NCI-H128 (cell line): ENCODE measurements around the gene MAST3.

Experiments used
- DNase-seq: peaks from one replicate; lab custom pipeline; 2025; ENCODE audit not compliant: unreplicated experiment; lab: John Stamatoyannopoulos, UW

Gene MAST3

GRCh38 chr19:18110609-18111232, 13.1 kb downstream of the MAST3 start:
- no peak for DNase-seq

DNA sequence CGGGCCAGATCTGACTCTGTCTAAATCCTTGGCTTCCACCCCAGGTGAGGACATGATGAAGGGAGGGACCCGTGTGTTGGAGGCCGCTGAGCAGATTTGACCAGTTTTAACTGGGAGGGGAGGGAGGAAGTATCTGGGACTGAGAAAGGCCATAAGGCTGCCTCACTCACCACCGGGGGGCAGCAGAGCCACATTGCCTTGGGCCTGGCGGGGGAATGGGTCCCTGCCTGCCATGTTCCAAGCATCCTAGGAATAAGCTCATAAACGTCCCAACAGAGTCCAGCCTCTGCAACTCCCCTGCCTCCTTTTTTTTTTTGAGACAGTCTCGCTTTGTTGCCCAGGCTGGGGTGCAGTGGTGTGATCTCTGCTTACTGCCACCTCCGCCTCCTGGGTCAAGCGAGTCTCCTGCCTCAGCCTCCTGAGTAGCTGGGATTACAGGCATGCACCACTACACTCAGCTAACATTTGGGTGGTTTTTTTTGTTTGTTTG, 15.5 kb downstream of the MAST3 start:
- DNase-seq: peak; percentile 60

- no peak for DNase-seq
Measured at GRCh38 chr19:18113827-18114226, 16.2 kb downstream of the MAST3 start.

GRCh38 chr19:18114483-18114882, 16.9 kb downstream of the MAST3 start:
- no peak for DNase-seq

GRCh38 chr19:18117364-18117691, 19.8 kb downstream of the MAST3 start:
- DNase-seq: no peak

DNA sequence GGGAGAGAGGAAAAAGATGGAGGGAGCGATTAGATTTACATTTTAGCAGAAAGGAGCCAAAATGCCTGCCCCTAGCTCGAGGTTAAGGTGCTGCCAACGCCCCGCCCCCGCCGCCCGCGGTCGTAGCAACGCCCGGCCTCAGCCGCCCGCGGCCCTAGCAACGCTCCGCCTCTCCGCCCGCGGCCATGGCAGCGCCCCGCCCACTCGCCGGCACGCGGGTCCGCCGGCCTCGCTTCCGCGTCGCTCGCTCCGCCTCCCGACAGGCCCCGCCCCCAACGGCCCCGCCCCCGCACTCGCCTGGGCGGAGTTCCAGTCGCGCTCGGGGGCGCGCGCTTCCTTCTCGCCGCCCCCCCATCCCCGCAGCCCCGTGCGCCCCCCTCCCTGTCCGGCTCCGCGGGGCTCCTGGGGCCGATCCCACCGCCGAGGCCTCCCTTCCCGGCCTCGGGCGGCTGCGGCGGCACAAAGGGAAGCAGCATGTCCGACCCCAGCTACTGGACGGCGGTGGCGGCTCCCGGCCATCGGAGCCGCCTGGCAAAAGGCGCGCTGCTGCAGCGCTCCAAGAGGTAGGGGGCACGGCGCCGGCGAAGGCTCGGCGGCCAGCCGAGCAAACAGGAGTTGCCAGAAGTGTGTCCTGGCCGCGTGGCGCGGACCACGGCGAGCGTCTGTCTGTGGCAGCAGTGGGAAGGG, 20.3 kb downstream of the MAST3 start:
- DNase-seq: peak; percentile 79

- no peak for DNase-seq
Measured at GRCh38 chr19:18118420-18119012, 20.9 kb downstream of the MAST3 start.

- DNase-seq: no peak
Measured at GRCh38 chr19:18119013-18119716, 21.6 kb downstream of the MAST3 start.

DNA sequence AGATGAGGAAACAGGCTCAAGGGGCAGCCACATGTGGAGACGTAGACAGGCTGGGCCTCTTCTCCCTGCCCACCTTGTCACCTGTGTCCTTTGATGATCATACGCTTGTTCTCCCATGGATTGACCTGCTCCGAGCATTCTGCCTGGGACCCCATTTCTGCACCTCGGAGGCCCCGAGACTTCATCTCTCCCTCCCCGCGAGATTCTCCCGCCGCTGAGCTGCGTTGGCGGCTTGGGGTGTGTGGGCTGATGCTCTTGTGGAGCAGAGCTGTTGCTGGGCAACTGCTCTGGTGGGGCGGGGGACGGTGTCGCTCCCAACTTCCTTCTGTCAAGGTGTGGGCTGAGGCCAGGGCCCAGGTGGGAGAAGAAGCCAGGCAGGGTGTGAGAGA, 22.1 kb downstream of the MAST3 start:
- no peak for DNase-seq

DNA sequence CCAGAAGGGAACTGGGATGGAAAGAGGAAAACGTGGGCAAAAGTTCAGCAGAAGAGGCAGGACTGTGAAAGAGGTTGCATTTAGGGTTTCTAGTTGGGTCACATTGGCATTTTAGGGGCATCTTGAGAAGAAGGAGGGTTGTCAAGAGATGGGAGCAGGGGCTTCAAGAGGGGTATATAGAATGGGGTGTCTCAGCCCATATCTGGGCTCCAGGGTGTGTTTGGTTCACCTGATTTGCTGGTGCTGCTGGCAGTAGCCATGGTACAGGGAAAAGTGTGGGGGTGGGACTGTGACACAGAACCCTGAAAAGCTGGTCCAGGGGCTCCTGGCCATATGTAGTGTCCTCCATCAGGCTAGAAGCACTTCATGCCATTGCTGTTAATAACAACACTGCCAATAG, 22.5 kb downstream of the MAST3 start:
- no peak for DNase-seq

DNA sequence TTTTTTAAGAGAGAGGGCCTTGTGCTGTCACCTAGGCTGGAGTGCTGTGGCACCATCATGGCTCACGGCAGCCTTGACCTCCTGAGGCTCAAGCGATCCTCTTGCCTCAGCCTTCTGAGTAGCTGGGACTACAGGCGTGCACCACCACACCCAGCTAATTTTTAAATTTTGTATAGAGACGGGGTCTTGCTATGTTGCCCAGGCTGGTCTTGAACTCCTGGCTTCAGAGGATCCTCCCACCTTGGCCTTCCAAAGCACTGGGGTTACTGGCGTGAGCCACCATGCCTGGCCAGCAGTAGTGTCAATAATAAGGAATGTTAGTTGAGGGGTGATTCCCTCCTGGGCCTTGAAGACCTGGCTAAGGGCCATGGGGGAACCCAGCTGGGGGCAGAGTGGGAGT, 23.6 kb downstream of the MAST3 start:
- no peak for DNase-seq

GRCh38 chr19:18122424-18122823, 24.8 kb downstream of the MAST3 start:
- no peak for DNase-seq

DNA sequence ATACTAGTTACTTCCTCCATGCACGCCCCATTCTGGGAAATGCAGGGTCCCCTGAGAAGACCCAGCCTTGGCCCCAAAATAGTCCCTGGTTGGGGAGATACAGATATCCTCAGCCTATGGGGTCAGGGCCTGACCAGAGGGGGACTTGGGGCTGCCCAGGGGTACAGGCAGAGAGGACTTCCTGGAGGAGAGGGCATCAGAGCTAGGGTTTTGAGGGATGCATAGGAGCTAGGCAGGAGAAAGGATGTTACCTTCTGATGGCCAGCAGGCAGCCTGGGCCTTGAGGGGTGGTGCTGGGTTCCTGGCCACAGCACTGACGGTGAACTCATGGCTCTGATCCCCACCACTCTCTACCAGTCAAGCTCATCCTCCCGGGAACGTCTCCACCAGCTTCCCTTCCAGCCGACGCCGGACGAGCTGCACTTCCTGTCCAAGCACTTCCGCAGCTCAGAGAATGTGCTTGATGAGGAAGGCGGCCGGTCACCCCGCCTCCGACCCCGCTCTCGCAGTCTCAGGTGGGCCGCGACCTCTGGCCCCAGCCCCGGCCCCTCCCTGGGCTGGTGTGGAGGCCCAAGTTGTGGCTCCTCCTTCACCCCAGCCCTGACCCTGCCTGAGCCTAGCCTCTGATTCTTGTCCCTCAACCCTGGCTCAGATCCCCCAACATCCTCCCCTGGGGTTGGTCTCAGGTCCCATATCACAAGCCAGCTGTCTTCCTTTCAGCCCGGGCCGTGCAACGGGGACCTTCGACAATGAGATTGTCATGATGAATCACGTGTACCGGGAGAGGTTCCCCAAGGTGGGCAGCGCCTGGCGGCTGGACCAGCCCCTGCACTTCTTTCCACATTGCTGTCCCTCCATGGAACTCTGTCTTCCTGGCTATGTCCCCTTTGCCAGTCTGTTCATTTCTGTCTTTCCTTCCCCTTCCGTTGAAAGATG, 25.6 kb downstream of the MAST3 start:
- no peak for DNase-seq

DNA sequence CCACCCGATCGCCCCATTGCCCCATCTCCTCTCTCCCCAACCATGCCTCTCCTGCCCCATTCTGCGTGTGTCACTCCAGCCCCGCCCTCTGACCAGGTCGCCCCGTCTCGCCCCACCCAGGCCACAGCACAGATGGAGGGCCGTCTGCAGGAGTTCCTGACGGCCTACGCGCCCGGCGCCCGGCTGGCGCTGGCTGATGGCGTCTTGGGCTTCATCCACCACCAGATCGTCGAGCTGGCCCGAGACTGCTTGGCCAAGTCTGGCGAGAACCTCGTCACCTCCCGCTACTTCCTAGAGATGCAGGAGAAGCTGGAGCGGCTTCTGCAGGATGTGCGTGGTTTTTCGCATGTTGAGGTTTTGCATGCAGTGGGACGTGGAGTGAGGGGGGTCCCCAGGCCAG, 26.2 kb downstream of the MAST3 start:
- no peak for DNase-seq

DNA sequence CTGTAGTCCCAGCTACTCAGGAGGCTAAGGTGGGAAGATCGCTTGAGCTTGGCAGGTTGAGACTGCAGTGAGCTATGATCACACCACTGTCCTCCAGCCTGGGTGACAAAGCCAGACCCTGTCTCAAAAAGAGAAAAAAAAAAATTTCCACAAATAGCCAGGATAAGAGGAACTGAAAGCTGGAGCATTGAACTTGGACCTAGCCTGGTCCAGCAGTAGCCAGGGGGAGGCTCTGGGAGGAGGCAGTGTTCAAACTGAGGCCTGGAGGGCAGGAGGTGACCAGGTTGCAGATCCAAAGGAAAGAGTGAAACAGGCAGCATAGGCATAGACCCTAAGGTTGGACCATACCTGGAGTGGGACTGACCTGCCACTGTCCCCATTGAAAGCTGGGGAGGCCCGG, 28.5 kb downstream of the MAST3 start:
- DNase-seq: no peak

GRCh38 chr19:18128044-18128443, 30.5 kb downstream of the MAST3 start:
- DNase-seq: no peak

- DNase-seq: no peak
Measured at GRCh38 chr19:18128805-18129204, 31.2 kb downstream of the MAST3 start.

DNA sequence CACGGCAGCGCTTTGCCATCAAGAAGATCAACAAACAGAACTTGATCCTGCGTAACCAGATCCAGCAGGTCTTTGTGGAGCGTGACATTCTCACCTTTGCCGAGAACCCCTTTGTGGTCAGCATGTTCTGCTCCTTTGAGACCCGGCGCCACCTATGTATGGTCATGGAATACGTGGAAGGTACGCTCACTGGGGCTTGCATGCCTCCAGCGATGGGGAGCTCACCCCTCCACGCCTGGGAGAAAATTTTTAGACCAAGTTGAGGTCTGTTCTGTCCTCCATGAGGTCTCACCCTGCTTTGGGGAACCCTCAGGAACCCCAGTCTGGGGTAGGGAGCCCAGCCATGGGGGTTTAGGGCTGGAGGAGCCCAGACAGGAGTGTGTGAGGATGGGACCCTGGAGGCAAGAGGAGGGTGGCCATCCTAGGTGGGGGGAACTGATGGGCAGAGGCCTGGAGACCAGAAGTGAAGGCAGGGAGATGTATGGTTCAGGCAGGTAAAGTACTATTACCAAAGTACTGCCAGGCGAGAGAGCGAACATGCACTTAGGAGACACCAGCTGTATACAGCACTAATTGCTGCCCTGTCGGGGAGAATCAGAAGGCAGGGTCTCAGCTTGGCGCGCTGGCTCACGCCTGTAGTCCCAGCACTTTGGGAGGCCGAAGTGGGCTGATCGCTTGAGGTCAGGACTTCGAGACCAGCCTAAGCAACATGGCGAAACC, 33.1 kb downstream of the MAST3 start:
- no peak for DNase-seq

DNA sequence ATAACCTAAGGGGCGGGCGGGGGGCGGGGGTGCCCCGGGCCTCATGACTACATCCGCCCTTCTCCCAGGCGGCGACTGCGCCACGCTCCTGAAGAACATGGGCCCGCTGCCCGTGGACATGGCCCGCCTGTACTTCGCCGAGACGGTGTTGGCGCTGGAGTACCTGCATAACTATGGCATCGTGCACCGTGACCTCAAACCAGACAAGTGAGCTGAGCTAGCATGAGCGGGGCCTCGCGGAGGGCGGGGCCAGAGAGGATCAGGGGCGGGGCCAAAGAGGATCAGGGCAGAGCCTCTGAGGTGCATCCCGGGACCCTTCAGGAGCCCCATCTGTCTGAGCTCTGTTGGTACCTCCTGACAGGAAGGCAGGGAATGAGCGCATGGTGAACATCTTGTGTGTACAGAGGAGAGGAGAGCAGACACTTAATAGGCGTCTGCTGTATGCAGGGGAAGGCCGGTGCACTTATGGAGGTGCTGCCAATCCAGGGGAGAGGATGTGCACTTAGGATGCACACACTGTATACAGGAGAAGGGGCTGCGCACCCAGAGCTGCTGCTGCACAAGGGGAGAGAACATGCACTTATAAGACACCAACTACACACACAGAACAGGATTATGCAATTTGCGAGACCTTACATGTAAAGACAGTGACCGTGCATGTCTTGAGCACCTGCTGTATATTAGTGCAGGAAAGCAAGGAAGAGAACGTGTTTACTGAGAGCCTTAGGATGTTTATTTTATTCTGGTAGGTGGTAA, 34.4 kb downstream of the MAST3 start:
- no peak for DNase-seq
